Hepatocyte (in vitro differentiated cells): ENCODE data around the gene OLA1. TPM values are rescaled to one million over a fixed set of nuclear protein-coding genes. Genes with fewer than 3 reads are reported as not detected.
A peak's percentile ranks its signal among the peaks of the same experiment; 100 is the strongest.

ENCODE experiments used
- DNase-seq: peaks from one replicate; pipeline ENCODE4 v3.0.0-alpha.2; 2016; ENCODE audit warnings: low spot score
- H2AFZ ChIP-seq: fragments of 200-600 bp; sonication (generic); 2 replicates; pipeline ENCODE4 v1.6.0; 2016; ENCODE audit warnings: antibody characterized with exemption, mild to moderate bottlenecking
- H3K27ac ChIP-seq: fragments of 200-600 bp; sonication (generic); 2 replicates; pipeline ENCODE4 v1.5.1; 2016; ENCODE audit warnings: mild to moderate bottlenecking
- H3K27me3 ChIP-seq: fragments of 200-600 bp; sonication (generic); 2 replicates; pipeline ENCODE4 v1.6.1; 2016
- H3K36me3 ChIP-seq: fragments of 200-600 bp; sonication (generic); replicated peaks from 2 replicates; pipeline ENCODE4 v1.5.1; 2016; ENCODE audit warnings: low read depth; ENCODE audit not compliant: insufficient read depth
- H3K4me1 ChIP-seq: fragments of 200-600 bp; sonication (generic); 2 replicates; pipeline ENCODE4 v1.5.1; 2016; ENCODE audit warnings: mild to moderate bottlenecking, moderate library complexity; ENCODE audit not compliant: insufficient read depth
- H3K4me2 ChIP-seq: fragments of 200-600 bp; sonication (generic); 2 replicates; pipeline ENCODE4 v1.6.0; 2016
- H3K4me3 ChIP-seq: fragments of 200-600 bp; sonication (generic); 2 replicates; pipeline ENCODE4 v1.5.1; 2016; ENCODE audit warnings: mild to moderate bottlenecking
- H3K79me2 ChIP-seq: fragments of 200-600 bp; sonication (generic); 2 replicates; pipeline ENCODE4 v1.6.0; 2017; ENCODE audit warnings: mild to moderate bottlenecking
- H3K9me2 ChIP-seq: fragments of 200-600 bp; sonication (generic); replicated peaks from 2 replicates; pipeline ENCODE4 v1.6.0; 2017; ENCODE audit warnings: mild to moderate bottlenecking; ENCODE audit not compliant: insufficient read depth
- H3K9me3 ChIP-seq: fragments of 200-600 bp; sonication (generic); 2 replicates; pipeline ENCODE4 v1.5.1; 2016; ENCODE audit warnings: low read depth, mild to moderate bottlenecking
- H4K20me1 ChIP-seq: fragments of 200-600 bp; sonication (generic); 2 replicates; pipeline ENCODE4 v1.6.0; 2016; ENCODE audit warnings: mild to moderate bottlenecking; ENCODE audit not compliant: insufficient read depth, poor library complexity, severe bottlenecking
- CTCF ChIP-seq: fragments of 200-600 bp; sonication (generic); IDR thresholded peaks from 2 replicates; pipeline ENCODE4 v1.5.1; 2016; ENCODE audit warnings: antibody characterized with exemption, mild to moderate bottlenecking; ENCODE audit not compliant: poor library complexity
- EZH2 ChIP-seq: fragments of 200-600 bp; sonication (generic); IDR thresholded peaks from 2 replicates; pipeline ENCODE4 v1.6.1; 2016; ENCODE audit warnings: antibody characterized with exemption, mild to moderate bottlenecking, borderline replicate concordance
- EZH2phosphoT487 ChIP-seq: fragments of 200-600 bp; sonication (generic); IDR thresholded peaks from one replicate; pipeline ENCODE4 v1.6.1; 2018; ENCODE audit warnings: antibody characterized with exemption, mild to moderate bottlenecking, low read depth, moderate library complexity; ENCODE audit not compliant: unreplicated experiment, severe bottlenecking
- WGBS: methylation state at CpG from one replicate; pipeline ENCODE4 v1.1.6; 2016; ENCODE audit warnings: low lambda C conversion rate; ENCODE audit errors: missing lambda C conversion rate; 5-methylcytosine and 5-hydroxymethylcytosine counted together
- polyA plus RNA-seq: library from polyadenylated mRNA; unstranded; fragments of >200 nt; fragmentation: Nextera tagmentation; extraction: Ambion mirVana; gene quantifications from 2 replicates; pipeline ENCODE4 v1.2.1, GENCODE V29; 2016
- total RNA-seq: library from RNA; depleted of rRNA; stranded (reverse); fragments of >200 nt; gene quantifications from 2 replicates; pipeline ENCODE4 v1.2.3, GENCODE V29; 2014

The OLA1 gene
- total and polyA plus RNA-seq, 2 experiments from 2014 or later: 89.3 to 89.6 TPM

GRCh38 chr2:174219321-174219720 lies 29.0 kb downstream of the OLA1 start:
- no peak for DNase-seq
- Histone ChIP-seq H3K9me2 (no peaks in the 10 kb centered on the region), H2AFZ (no peak overlapping the region), H3K27ac (no peak overlapping the region), H3K36me3 (no peaks in the 10 kb centered on the region), H4K20me1 (no peaks in the 10 kb centered on the region), H3K4me3 (no peak overlapping the region), H3K27me3 (no peaks in the 10 kb centered on the region), H3K4me2 (no peak overlapping the region), H3K9me3 (no peaks in the 10 kb centered on the region), H3K79me2 (peaks cover 44% of the 10 kb centered on the region), H3K4me1 (no peaks in the 10 kb centered on the region)
- WGBS: 90% methylated on average over 4 of the region's 4 CpGs
- no peak for TF ChIP-seq EZH2
- no peak for TF ChIP-seq EZH2phosphoT487
- no peak for TF ChIP-seq CTCF

DNA sequence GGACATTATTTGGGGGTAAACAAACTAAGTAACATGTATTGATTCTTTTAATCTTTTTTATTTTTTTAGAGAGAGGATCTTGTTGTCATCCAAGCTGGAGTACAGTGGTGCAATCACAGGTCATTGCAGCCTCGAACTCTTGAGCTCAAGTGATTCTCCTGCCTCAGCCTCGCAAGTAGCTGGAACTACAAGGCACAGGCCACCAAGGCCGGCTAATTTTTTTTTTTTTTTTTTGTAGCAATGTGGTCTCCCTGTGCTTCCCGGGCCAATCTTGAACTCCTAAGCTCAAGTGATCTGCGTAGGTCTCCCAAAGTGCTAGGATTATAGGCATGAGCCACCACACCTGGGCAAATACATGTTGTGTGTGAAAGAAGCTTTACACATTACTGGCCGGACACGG lies 29.6 kb downstream of the OLA1 start:
- no peaks in the 10 kb centered on the region for H3K27me3 ChIP-seq
- WGBS: 87% methylated on average over 7 of the region's 7 CpGs
- H3K79me2 ChIP-seq: peaks cover 49% of the 10 kb centered on the region
- no peak for DNase-seq
- H3K4me3 ChIP-seq: no peak overlapping the region
- TF ChIP-seq CTCF: no peak
- TF ChIP-seq EZH2: no peak
- no peak for TF ChIP-seq EZH2phosphoT487
- H3K4me2 ChIP-seq: no peak overlapping the region
- no peak overlapping the region for H2AFZ ChIP-seq
- H3K27ac ChIP-seq: no peak overlapping the region
- no peaks in the 10 kb centered on the region for H3K4me1 ChIP-seq
- no peaks in the 10 kb centered on the region for H3K9me2 ChIP-seq
- no peaks in the 10 kb centered on the region for H3K9me3 ChIP-seq
- H4K20me1 ChIP-seq: no peaks in the 10 kb centered on the region
- H3K36me3 ChIP-seq: no peaks in the 10 kb centered on the region

DNA sequence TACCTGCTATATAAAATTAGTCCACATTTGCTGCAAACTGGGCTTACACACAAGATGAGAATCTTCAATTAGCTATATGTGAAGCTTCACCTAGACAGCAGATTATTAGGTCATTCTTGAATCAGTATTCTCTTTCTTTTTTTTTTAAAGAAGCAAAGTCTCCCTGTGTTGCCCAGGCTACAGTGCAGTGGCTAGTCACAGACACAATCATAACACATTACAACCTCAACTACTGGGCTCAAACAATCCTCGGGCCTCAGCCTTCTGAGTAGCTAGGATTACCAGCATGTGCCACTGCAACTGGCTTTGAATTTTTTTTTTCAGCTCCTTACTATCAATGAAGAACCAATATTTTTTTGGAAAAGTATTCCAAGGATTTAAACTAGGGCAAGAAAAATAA lies 30.5 kb downstream of the OLA1 start:
- peaks cover 50% of the 10 kb centered on the region for H3K79me2 ChIP-seq
- WGBS: 58% methylated on average over 1 of the region's 1 CpG

More for the DNA sequence above, 30.5 kb downstream of the OLA1 start:
- Histone ChIP-seq H2AFZ (no peak overlapping the region), H3K9me2 (no peaks in the 10 kb centered on the region), H3K36me3 (no peaks in the 10 kb centered on the region), H3K4me2 (no peak overlapping the region), H3K4me1 (no peaks in the 10 kb centered on the region), H3K27me3 (no peaks in the 10 kb centered on the region), H3K9me3 (no peaks in the 10 kb centered on the region), H3K4me3 (no peak overlapping the region), H4K20me1 (no peaks in the 10 kb centered on the region), H3K27ac (no peak overlapping the region)
- no peak for TF ChIP-seq CTCF
- TF ChIP-seq EZH2: no peak
- TF ChIP-seq EZH2phosphoT487: no peak
- DNase-seq: peak; percentile 26
